NB4 (cell line): ENCODE measurements around the gene AP5M1.
"Not testable (repeated sequence)": the region's sequence is repeated elsewhere in the genome, so short reads cannot be mapped to it uniquely, and the experiment has no call there.

Source experiments
- DNase-seq: peaks from one replicate; pipeline ENCODE4 v3.0.0; 2010; ENCODE audit warnings: low read depth
- H3K4me3 ChIP-seq: one replicate; pipeline ENCODE4 v1.5.1; 2011; ENCODE audit warnings: mild to moderate bottlenecking, low read depth, low read length, moderate library complexity
- MYC ChIP-seq: IDR thresholded peaks from 2 replicates; pipeline ENCODE4 v1.6.1; 2011; ENCODE audit warnings: low read depth, low read length
- POLR2A ChIP-seq: IDR thresholded peaks from 2 replicates; pipeline ENCODE4 v1.6.1; 2011; ENCODE audit warnings: mild to moderate bottlenecking; ENCODE audit not compliant: insufficient read length; ENCODE audit errors: extremely low read depth
- TF ChIP-seq, protein P1 (sequence below): IDR thresholded peaks from 2 replicates; pipeline ENCODE4 v1.6.1; 2011; ENCODE audit warnings: low read depth, low read length
- TF ChIP-seq, protein P2 (sequence below): IDR thresholded peaks from one replicate; pipeline ENCODE4 v1.5.1; 2012; ENCODE audit warnings: low read depth, low read length

Gene AP5M1

DNA sequence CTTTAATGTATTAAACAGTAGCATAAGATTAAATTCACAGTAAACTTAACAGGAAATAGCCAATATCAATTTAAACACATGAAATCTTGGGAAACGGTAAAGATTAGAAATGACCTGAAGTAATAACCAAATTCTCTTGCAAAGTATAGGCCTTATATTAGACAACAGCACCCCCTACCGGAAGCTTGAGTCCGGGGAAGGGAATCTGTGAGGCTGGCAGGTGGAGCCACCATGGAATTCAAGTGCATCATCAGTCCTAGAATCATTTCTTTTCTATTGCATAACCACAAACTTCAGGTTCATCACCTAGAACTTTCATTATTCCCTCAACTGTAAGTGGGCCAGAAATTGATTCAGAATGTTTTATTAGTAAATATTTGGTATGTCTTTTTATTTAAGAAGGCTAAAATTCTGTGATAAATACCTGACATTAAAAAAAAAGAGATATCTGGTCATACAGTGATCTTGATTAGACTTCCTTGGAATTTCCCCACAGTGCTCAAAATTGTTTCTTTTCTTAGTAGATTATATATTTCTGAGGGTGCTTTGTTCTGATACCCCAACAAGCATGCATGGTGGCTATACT, 48.6 kb downstream of the AP5M1 start:
- TF ChIP-seq POLR2A = no peak
- TF ChIP-seq, protein P1, sequence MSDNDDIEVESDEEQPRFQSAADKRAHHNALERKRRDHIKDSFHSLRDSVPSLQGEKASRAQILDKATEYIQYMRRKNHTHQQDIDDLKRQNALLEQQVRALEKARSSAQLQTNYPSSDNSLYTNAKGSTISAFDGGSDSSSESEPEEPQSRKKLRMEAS = no peak
- TF ChIP-seq, protein P2, sequence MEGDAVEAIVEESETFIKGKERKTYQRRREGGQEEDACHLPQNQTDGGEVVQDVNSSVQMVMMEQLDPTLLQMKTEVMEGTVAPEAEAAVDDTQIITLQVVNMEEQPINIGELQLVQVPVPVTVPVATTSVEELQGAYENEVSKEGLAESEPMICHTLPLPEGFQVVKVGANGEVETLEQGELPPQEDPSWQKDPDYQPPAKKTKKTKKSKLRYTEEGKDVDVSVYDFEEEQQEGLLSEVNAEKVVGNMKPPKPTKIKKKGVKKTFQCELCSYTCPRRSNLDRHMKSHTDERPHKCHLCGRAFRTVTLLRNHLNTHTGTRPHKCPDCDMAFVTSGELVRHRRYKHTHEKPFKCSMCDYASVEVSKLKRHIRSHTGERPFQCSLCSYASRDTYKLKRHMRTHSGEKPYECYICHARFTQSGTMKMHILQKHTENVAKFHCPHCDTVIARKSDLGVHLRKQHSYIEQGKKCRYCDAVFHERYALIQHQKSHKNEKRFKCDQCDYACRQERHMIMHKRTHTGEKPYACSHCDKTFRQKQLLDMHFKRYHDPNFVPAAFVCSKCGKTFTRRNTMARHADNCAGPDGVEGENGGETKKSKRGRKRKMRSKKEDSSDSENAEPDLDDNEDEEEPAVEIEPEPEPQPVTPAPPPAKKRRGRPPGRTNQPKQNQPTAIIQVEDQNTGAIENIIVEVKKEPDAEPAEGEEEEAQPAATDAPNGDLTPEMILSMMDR = peak; percentile 68
- no peak overlapping the region for H3K4me3 ChIP-seq
- DNase-seq = peak; percentile 77

DNA sequence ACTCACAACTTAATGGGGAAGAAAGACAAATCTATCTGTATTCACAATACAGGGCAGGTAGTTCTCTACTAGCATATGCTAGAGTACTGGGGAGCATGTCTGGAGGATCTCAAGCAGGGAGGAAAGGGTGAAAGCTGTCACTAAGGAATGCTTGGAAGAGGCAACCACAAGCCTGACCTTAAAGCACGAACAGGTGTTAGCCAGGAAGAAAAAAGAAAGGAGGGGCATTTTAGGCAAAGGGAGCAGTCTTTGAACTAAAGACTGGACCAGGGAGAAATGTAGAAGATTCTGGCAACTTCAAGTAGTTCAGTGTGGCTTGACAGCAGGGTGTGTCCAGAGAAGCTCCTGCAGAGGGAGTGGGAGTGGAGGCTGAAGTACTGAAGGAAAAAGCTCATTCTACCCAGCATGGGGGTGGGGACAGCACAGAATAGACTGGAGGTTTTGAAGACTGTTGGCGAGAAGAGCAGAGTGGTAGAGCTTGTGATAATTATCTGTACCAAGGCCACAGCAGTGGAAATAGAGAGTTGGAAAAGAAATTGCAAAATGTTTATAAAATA, 50.9 kb downstream of the AP5M1 start:
- no peak for DNase-seq
- TF ChIP-seq MYC (no peak), POLR2A (no peak)
- TF ChIP-seq, protein P1 = no peak
- TF ChIP-seq, protein P2 = no peak
- H3K4me3 ChIP-seq = no peak overlapping the region

DNA sequence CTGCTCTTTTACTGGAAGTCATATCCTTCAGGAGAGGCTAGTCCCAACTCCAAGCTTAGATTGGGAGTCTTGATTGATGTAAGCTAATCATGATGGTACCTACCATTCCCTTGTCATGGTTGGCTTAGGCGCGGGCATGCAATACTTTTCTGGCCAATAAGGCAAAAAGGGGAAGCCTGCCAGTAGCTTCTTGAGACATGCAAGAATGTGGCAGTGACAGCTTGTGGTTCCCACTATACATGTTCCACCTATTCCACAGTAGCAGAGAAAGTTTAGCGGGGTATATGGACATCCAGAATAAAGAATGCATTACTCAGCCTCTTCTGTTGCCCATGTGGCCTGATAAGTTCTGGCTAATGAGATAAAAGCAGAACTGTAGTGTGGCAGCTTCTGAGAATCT, 55.0 kb downstream of the AP5M1 start:
- no peak overlapping the region for H3K4me3 ChIP-seq
- peak; percentile 15 for DNase-seq
- no peak for TF ChIP-seq POLR2A
- TF ChIP-seq, protein P2 = no peak
- no peak for TF ChIP-seq MYC
- TF ChIP-seq, protein P1 = no peak

DNA sequence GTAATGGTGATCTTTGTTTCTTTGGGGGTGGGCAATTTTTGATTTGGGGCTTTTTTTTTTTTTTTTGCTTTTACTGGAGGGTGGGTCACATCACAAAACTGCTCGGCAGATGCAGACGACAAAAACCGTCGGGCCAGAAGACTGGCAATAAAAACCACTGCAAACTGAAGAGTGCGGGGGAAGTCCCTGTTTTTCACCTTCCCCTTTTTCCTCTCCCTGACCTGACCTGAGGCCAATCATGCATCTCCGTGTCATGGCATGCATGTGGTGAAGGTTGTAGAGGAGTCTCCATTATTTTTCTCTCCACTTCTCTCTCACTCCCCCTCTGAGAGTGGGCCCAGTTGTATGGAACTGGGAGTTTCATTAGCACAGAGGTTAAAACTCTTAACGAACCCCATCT, 57.5 kb downstream of the AP5M1 start:
- TF ChIP-seq MYC (no peak), POLR2A (no peak)
- TF ChIP-seq, protein P1 = no peak
- TF ChIP-seq, protein P2 = no peak
- peak; percentile 19 for DNase-seq
- H3K4me3 ChIP-seq = no peak overlapping the region

DNA sequence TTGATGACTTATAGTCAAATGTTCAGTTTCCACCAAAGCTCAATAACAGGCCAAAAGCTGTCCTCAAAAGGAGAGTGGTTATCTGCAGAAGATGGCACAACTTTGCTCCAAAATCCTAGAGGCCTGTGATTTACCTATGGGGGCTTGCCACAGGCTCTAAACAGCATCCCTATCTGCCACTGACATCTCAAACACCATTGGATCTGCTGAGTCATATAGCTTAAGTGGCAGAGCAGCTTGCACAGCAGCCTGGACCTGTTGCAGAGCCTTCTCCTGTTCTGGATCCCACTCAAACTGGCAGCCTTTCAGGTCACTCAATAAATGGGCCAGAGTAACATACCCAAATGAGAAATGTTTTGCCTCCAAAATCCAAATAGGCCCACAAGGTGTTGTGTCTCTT, 61.1 kb downstream of the AP5M1 start:
- H3K4me3 ChIP-seq = no peak overlapping the region
- no peak for DNase-seq
- TF ChIP-seq, protein P2 = no peak
- no peak for TF ChIP-seq POLR2A
- TF ChIP-seq, protein P1 = no peak
- TF ChIP-seq MYC = no peak

DNA sequence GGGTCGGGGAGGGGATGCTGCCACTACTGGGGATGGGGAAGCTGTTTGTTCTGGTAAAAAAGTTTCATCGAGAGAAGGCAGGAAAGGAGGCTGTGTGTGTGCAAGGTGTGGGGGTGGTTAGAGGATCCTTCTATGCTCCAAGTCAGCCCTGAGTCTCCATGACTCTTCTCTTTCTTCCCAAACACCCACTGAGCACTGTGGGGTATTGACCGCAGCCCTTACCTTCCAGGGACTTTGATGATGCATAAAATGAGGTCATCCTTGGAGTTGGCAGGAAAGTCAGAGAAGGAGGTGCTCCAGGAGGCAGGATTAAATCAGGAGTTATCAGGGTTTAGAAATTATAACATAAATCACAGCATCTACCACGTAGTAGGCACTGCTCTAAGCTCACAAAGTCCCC, 63.7 kb downstream of the AP5M1 start:
- H3K4me3 ChIP-seq, DNase-seq: not testable (repeated sequence)

DNA sequence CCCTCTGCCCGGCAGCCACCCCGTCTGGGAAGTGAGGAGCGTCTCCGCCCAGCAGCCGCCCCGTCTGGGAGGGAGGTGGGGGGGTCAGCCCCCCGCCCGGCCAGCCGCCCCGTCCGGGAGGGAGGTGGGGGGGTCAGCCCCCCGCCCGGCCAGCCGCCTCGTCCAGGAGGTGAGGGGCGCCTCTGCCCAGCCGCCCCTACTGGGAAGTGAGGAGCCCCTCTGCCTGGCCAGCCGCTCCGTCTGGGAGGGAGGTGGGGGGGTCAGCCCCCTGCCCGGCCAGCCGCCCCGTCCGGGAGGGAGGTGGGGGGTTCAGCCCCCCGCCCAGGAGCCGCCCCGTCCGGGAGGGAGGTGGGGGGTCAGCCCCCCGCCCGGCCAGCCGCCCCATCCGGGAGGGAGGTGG, 65.0 kb downstream of the AP5M1 start:
- DNase-seq, H3K4me3 ChIP-seq: not testable (repeated sequence)

DNA sequence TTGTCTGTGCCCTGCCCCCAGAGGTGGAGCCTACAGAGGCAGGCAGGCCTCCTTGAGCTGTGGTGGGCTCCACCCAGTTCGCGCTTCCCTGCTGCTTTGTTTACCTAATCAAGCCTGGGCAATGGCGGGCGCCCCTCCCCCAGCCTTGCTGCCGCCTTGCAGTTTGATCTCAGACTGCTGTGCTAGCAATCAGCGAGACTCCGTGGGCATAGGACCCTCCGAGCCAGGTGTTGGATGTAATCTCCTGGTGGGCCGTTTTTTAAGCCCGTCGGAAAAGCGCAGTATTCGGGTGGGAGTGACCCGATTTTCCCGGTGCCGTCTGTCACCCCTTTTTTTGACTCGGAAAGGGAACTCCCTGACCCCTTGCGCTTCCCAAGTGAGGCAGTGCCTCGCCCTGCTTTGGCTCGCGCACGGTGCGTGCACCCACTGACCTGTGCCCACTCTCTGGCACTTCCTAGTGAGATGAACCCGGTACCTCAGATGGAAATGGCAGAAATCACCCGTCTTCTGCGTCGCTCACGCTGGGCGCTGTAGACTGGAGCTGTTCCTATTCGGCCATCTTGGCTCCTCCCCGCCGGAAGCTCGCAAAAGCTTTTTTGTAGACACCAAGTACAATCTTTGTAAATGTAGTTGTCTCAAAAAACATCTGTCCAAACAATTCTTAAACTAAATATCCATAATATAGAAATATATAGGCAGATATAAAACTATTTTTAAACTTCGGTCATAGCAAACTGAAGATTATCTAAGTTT, 75.0 kb downstream of the AP5M1 start:
- not testable (repeated sequence) for DNase-seq, H3K4me3 ChIP-seq
